ENCODE measurements around the gene PFKFB1.
"Not testable (repeated sequence)": the region's sequence is repeated elsewhere in the genome, so short reads cannot be mapped to it uniquely, and the experiment has no call there.

PFKFB1 gene

GRCh38 chrX:54992911-54993622, 921 bp downstream of the PFKFB1 start:
- DNase-seq (ENCODE audit: low spot score) = no peak

GRCh38 chrX:54991706-54992105, 2.3 kb downstream of the PFKFB1 start:
- DNase-seq (ENCODE audit: low spot score) = no peak

- DNase-seq (ENCODE audit: low spot score) = not testable (repeated sequence)
These were observed 10.7 kb downstream of the PFKFB1 start for GRCh38 chrX:54983306-54983705.

- DNase-seq (ENCODE audit: low spot score) = no peak
These were observed 13.7 kb downstream of the PFKFB1 start for GRCh38 chrX:54980334-54980733.

- DNase-seq (ENCODE audit: low spot score) = no peak
These were observed 14.6 kb downstream of the PFKFB1 start for GRCh38 chrX:54979432-54979831.

- DNase-seq (ENCODE audit: low spot score) = no peak
These were observed 15.5 kb downstream of the PFKFB1 start for GRCh38 chrX:54978448-54978847.

- no peak for DNase-seq (ENCODE audit: low spot score)
These were observed 16.6 kb downstream of the PFKFB1 start for GRCh38 chrX:54977387-54977786.

- DNase-seq (ENCODE audit: low spot score) = no peak
These were observed 29.1 kb downstream of the PFKFB1 start for GRCh38 chrX:54964766-54965497.

GRCh38 chrX:54961750-54962149, 32.2 kb downstream of the PFKFB1 start:
- no peak for DNase-seq (ENCODE audit: low spot score)

- DNase-seq (ENCODE audit: low spot score) = no peak
These were observed 43.1 kb downstream of the PFKFB1 start for GRCh38 chrX:54950730-54951375.

- DNase-seq (ENCODE audit: low spot score) = no peak
These were observed 48.8 kb downstream of the PFKFB1 start for GRCh38 chrX:54945224-54945623.

GRCh38 chrX:54944816-54945215, 49.2 kb downstream of the PFKFB1 start:
- DNase-seq (ENCODE audit: low spot score) = no peak

- DNase-seq (ENCODE audit: low spot score) = no peak
These were observed 56.6 kb downstream of the PFKFB1 start for GRCh38 chrX:54937416-54937815.

GRCh38 chrX:54935306-54935705, 58.7 kb downstream of the PFKFB1 start:
- no peak for DNase-seq (ENCODE audit: low spot score)

- DNase-seq (ENCODE audit: low spot score) = no peak
These were observed 59.1 kb downstream of the PFKFB1 start for GRCh38 chrX:54934890-54935289.

- no peak for DNase-seq (ENCODE audit: low spot score)
These were observed 59.9 kb downstream of the PFKFB1 start for GRCh38 chrX:54934058-54934457.

GRCh38 chrX:54933150-54933826, 60.7 kb downstream of the PFKFB1 start:
- DNase-seq (ENCODE audit: low spot score) = no peak

- DNase-seq (ENCODE audit: low spot score) = no peak
These were observed 62.9 kb downstream of the PFKFB1 start for GRCh38 chrX:54931107-54931506.

- DNase-seq (ENCODE audit: low spot score) = no peak
These were observed 63.5 kb downstream of the PFKFB1 start for GRCh38 chrX:54930291-54931049.

- no peak for DNase-seq (ENCODE audit: low spot score)
These were observed 65.1 kb downstream of the PFKFB1 start for GRCh38 chrX:54928876-54929275.

GRCh38 chrX:54926978-54927377, 67.0 kb downstream of the PFKFB1 start:
- no peak for DNase-seq (ENCODE audit: low spot score)

GRCh38 chrX:54923376-54923775, 70.6 kb downstream of the PFKFB1 start:
- DNase-seq (ENCODE audit: low spot score) = no peak
